Trophoblast cell (in vitro differentiated cells and primary cell): ENCODE data around the gene POLR1A.

Source experiments
- DNase-seq, 2 donors: peaks; one replicate each; pipeline ENCODE4 v3.0.0-alpha.2; 2016
- H2AFZ ChIP-seq: 2 replicates; pipeline ENCODE4 v1.6.1; 2013; ENCODE audit warnings: low read length, moderate library complexity, mild to moderate bottlenecking; ENCODE audit not compliant: insufficient read depth, poor library complexity
- H2AK5ac ChIP-seq: 2 replicates; pipeline ENCODE4 v1.6.1; 2013; ENCODE audit warnings: mild to moderate bottlenecking, low read length
- H2BK120ac ChIP-seq: 2 replicates; pipeline ENCODE4 v1.6.1; 2013; ENCODE audit warnings: low read length, mild to moderate bottlenecking, moderate library complexity; ENCODE audit not compliant: insufficient read depth, poor library complexity
- H2BK12ac ChIP-seq: 2 replicates; pipeline ENCODE4 v1.6.1; 2013; ENCODE audit warnings: mild to moderate bottlenecking, low read length, moderate library complexity
- H2BK5ac ChIP-seq: 2 replicates; pipeline ENCODE4 v1.6.1; 2013; ENCODE audit warnings: low read length, low read depth, moderate library complexity, mild to moderate bottlenecking; ENCODE audit not compliant: poor library complexity
- H3K14ac ChIP-seq: 2 replicates; pipeline ENCODE4 v1.6.1; 2013; ENCODE audit warnings: mild to moderate bottlenecking, low read length
- H3K18ac ChIP-seq: 2 replicates; pipeline ENCODE4 v1.6.1; 2013; ENCODE audit warnings: mild to moderate bottlenecking, low read length
- H3K23ac ChIP-seq: 2 replicates; pipeline ENCODE4 v1.6.1; 2013; ENCODE audit warnings: low read length
- H3K27ac ChIP-seq: 2 replicates; pipeline ENCODE4 v1.5.1; 2013; ENCODE audit warnings: low read depth, mild to moderate bottlenecking, inconsistent platforms, low read length, moderate library complexity
- H3K27me3 ChIP-seq: 2 replicates; pipeline ENCODE4 v1.6.1; 2013; ENCODE audit warnings: inconsistent platforms, mild to moderate bottlenecking, low read length, moderate library complexity; ENCODE audit not compliant: insufficient read depth
- H3K36me3 ChIP-seq, 2 experiments: 1 replicate in 1 of 2; 2 replicates in 1 of 2; pipeline ENCODE4 v1.6.1; 2013; ENCODE audit warnings: low read length in 2 of 2, mild to moderate bottlenecking in 2 of 2, moderate library complexity in 1 of 2; ENCODE audit not compliant: insufficient read depth in 2 of 2, control insufficient read depth in 1 of 2
- H3K4ac ChIP-seq: 2 replicates; pipeline ENCODE4 v1.6.1; 2013; ENCODE audit warnings: low read depth, mild to moderate bottlenecking, low read length, moderate library complexity
- H3K4me1 ChIP-seq, 2 experiments: 1 replicate in 1 of 2; 2 replicates in 1 of 2; pipeline ENCODE4 v1.6.1; 2013; ENCODE audit warnings: low read length in 2 of 2, mild to moderate bottlenecking in 2 of 2, moderate library complexity in 1 of 2; ENCODE audit not compliant: insufficient read depth in 2 of 2, control insufficient read depth in 1 of 2
- H3K4me2 ChIP-seq: 2 replicates; pipeline ENCODE4 v1.6.1; 2013; ENCODE audit warnings: inconsistent platforms, mild to moderate bottlenecking, low read length, moderate library complexity
- H3K4me3 ChIP-seq: 2 replicates; pipeline ENCODE4 v1.5.1; 2013; ENCODE audit warnings: mild to moderate bottlenecking, low read depth, low read length, inconsistent platforms
- H3K79me1 ChIP-seq: one replicate; pipeline ENCODE4 v1.6.1; 2013; ENCODE audit warnings: low read length
- H3K79me2 ChIP-seq: 2 replicates; pipeline ENCODE4 v1.6.1; 2013; ENCODE audit warnings: low read length, mild to moderate bottlenecking; ENCODE audit not compliant: control insufficient read depth, insufficient read depth, poor library complexity
- H3K9ac ChIP-seq: 2 replicates; pipeline ENCODE4 v1.6.1; 2013; ENCODE audit warnings: mild to moderate bottlenecking, low read length
- H3K9me3 ChIP-seq: 2 replicates; pipeline ENCODE4 v1.6.1; 2013; ENCODE audit warnings: low read depth, mild to moderate bottlenecking, control low read depth, inconsistent platforms, low read length; ENCODE audit not compliant: insufficient read depth
- H4K12ac ChIP-seq: 2 replicates; pipeline ENCODE4 v1.6.1; 2013; ENCODE audit warnings: low read depth, mild to moderate bottlenecking, low read length, moderate library complexity
- H4K8ac ChIP-seq: 2 replicates; pipeline ENCODE4 v1.6.1; 2013; ENCODE audit warnings: low read depth, mild to moderate bottlenecking, low read length, moderate library complexity
- H4K91ac ChIP-seq: one replicate; pipeline ENCODE4 v1.6.1; 2013; ENCODE audit warnings: low read depth, mild to moderate bottlenecking, low read length, moderate library complexity
- WGBS: extraction: QIAGEN DNeasy Blood & Tissue Kit; methylation state at CpG from one replicate; pipeline ENCODE4 v1.1.7; 2013; ENCODE audit warnings: missing lambda C conversion rate; ENCODE audit not compliant: insufficient read length, insufficient coverage; ENCODE audit errors: extremely low coverage; 5-methylcytosine and 5-hydroxymethylcytosine counted together

POLR1A gene

GRCh38 chr2:86079981-86080911 lies 25.4 kb downstream of the POLR1A start:
- Histone ChIP-seq H3K9ac (no peak overlapping the region), H3K36me3 (peaks cover 34 to 47% of the 10 kb centered on the region in 2 experiments), H2BK5ac (no peak overlapping the region), H3K4me3 (no peak overlapping the region), H3K23ac (no peak overlapping the region), H2AFZ (no peak overlapping the region), H4K8ac (no peak overlapping the region), H3K27ac (no peak overlapping the region), H3K79me2 (no peaks in the 10 kb centered on the region), H3K79me1 (no peaks in the 10 kb centered on the region), H3K9me3 (no peaks in the 10 kb centered on the region), H4K91ac (no peak overlapping the region), H2AK5ac (no peak overlapping the region), H3K4me2 (no peak overlapping the region), H3K14ac (no peak overlapping the region), H4K12ac (no peak overlapping the region), H2BK120ac (no peak overlapping the region), H2BK12ac (no peak overlapping the region), H3K18ac (no peak overlapping the region), H3K27me3 (no peaks in the 10 kb centered on the region), H3K4me1 (no peaks in the 10 kb centered on the region), H3K4ac (no peak overlapping the region)
- WGBS: no CpG with 5 or more reads among the region's 14 CpGs
- DNase-seq: peak; percentile 74 to 85

- Histone ChIP-seq H3K9me3 (no peaks in the 10 kb centered on the region), H3K79me2 (no peaks in the 10 kb centered on the region), H3K27me3 (no peaks in the 10 kb centered on the region), H4K91ac (no peak overlapping the region), H3K4ac (no peak overlapping the region), H3K9ac (no peak overlapping the region), H2BK12ac (no peak overlapping the region), H2BK120ac (no peak overlapping the region), H3K18ac (no peak overlapping the region), H3K14ac (no peak overlapping the region), H4K12ac (no peak overlapping the region), H4K8ac (no peak overlapping the region), H2AFZ (no peak overlapping the region), H2AK5ac (peak overlapping the region; percentile 35), H3K4me2 (no peak overlapping the region), H3K4me1 (no peaks in the 10 kb centered on the region), H3K27ac (no peak overlapping the region), H3K4me3 (no peak overlapping the region), H3K79me1 (no peaks in the 10 kb centered on the region), H3K36me3 (peaks cover 43 to 58% of the 10 kb centered on the region in 2 experiments), H3K23ac (no peak overlapping the region), H2BK5ac (no peak overlapping the region)
- WGBS: no CpG with 5 or more reads among the region's 7 CpGs
- peak in 1 of 2 donors; percentile 42 for DNase-seq
Observed at GRCh38 chr2:86078774-86079545, 26.7 kb downstream of the POLR1A start.

GRCh38 chr2:86075886-86076285 lies 29.8 kb downstream of the POLR1A start:
- Histone ChIP-seq H3K4me3 (no peak overlapping the region), H3K23ac (no peak overlapping the region), H2BK12ac (no peak overlapping the region), H2AK5ac (no peak overlapping the region), H2AFZ (no peak overlapping the region), H3K9ac (no peak overlapping the region), H3K79me2 (no peaks in the 10 kb centered on the region), H3K9me3 (no peaks in the 10 kb centered on the region), H3K14ac (no peak overlapping the region), H3K4me1 (peaks cover 0 to 5% of the 10 kb centered on the region in 2 experiments), H3K4me2 (no peak overlapping the region), H3K27me3 (no peaks in the 10 kb centered on the region), H3K18ac (no peak overlapping the region), H2BK5ac (no peak overlapping the region), H4K8ac (no peak overlapping the region), H3K4ac (no peak overlapping the region), H3K79me1 (peaks cover 7% of the 10 kb centered on the region), H2BK120ac (no peak overlapping the region), H3K27ac (no peak overlapping the region), H3K36me3 (peaks cover 49 to 70% of the 10 kb centered on the region in 2 experiments), H4K12ac (no peak overlapping the region), H4K91ac (no peak overlapping the region)
- no CpG with 5 or more reads among the region's 5 CpGs for WGBS
- no peak for DNase-seq

- H3K27me3 ChIP-seq: no peaks in the 10 kb centered on the region
- H4K12ac ChIP-seq: no peak overlapping the region
- no peak overlapping the region for H3K4me2 ChIP-seq
- WGBS: no CpG with 5 or more reads among the region's 15 CpGs
- no peak overlapping the region for H4K91ac ChIP-seq
- H3K36me3 ChIP-seq: peaks cover 47 to 65% of the 10 kb centered on the region in 2 experiments
- H2BK12ac ChIP-seq: peak overlapping the region; percentile 8
- no peak overlapping the region for H3K4me3 ChIP-seq
- no peak overlapping the region for H2AFZ ChIP-seq
- H3K9me3 ChIP-seq: no peaks in the 10 kb centered on the region
- no peak overlapping the region for H2BK5ac ChIP-seq
- no peak overlapping the region for H2AK5ac ChIP-seq
- no peak overlapping the region for H3K9ac ChIP-seq
- H3K18ac ChIP-seq: no peak overlapping the region
- DNase-seq: no peak
- peaks cover 0 to 5% of the 10 kb centered on the region in 2 experiments for H3K4me1 ChIP-seq
- H3K23ac ChIP-seq: no peak overlapping the region
- no peak overlapping the region for H4K8ac ChIP-seq
- no peaks in the 10 kb centered on the region for H3K79me2 ChIP-seq
- no peak overlapping the region for H3K4ac ChIP-seq
- no peak overlapping the region for H2BK120ac ChIP-seq
- peaks cover 7% of the 10 kb centered on the region for H3K79me1 ChIP-seq
- no peak overlapping the region for H3K14ac ChIP-seq
- H3K27ac ChIP-seq: no peak overlapping the region
Observed at GRCh38 chr2:86074811-86075210, 30.9 kb downstream of the POLR1A start.
